Brain microvascular endothelial cell (primary cell): ENCODE data around the gene TBC1D22B.

Source experiments
- DNase-seq: peaks from one replicate; pipeline ENCODE4 v3.0.0-alpha.2; 2020
- H3K27ac ChIP-seq: fragments of 250-450 bp; sonication (Bioruptor Pico); 2 replicates; pipeline ENCODE4 v1.5.1; 2020; ENCODE audit warnings: mild to moderate bottlenecking, moderate library complexity
- H3K27me3 ChIP-seq: fragments of 250-450 bp; sonication (Bioruptor Pico); replicated peaks from 2 replicates; pipeline ENCODE4 v1.5.1; 2020; ENCODE audit warnings: mild to moderate bottlenecking
- H3K36me3 ChIP-seq: fragments of 250-450 bp; sonication (Bioruptor Pico); replicated peaks from 2 replicates; pipeline ENCODE4 v1.5.1; 2020; ENCODE audit warnings: mild to moderate bottlenecking
- H3K4me3 ChIP-seq: 2 replicates; pipeline ENCODE4 v1.5.1; 2011; ENCODE audit warnings: low read depth, mild to moderate bottlenecking, control low read depth, low read length, moderate library complexity
- in situ Hi-C: cut with HindIII; loops from 2 replicates; pipeline ENCODE4 v1.10.0; 2017; ENCODE audit warnings: low sequenced_read_pairs, low pct_ligation_motif_present
- TF ChIP-seq, protein P1 (sequence below): IDR thresholded peaks from 2 replicates; pipeline ENCODE4 v1.5.1; 2011; ENCODE audit warnings: low read depth, mild to moderate bottlenecking, moderate library complexity, low read length, control low read depth, inconsistent platforms; ENCODE audit errors: missing control alignments

TBC1D22B gene

DNA sequence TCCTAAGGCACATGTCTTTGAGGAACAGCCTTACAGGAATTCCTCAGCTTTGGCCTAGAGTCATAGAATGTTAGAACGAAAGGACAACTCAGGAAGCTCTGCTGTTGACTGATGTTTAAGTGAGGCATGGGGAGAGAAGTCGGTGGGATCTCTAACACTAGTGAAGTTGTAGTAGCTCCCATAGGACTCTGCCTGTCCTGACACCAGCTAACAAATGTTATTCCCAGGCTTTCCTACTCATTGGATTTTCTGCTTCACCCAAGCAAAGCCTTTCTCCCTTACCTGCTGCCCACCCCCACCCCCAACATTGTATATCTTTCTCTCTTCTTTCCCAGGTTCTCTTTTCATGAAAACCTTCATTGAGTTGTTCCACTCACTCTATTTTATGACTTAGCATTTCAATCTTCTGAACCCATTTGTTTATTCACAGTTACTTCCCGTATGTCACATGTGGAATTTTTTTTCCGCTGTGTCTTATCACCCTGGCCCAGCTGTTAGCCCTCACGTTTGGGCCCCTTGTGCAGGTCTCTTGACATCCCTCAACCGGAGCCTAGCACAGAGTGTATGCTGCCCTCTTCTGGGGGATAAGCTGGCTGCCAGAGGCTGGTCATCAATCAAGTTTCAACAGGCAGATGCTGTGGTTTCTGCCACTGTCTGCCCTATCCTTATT is 57.0 kb downstream of the TBC1D22B start:
- Histone ChIP-seq H3K4me3 (no peak overlapping the region), H3K27me3 (no peaks in the 10 kb centered on the region), H3K36me3 (peaks cover 46% of the 10 kb centered on the region), H3K27ac (no peak overlapping the region)
- TF ChIP-seq, protein P1, sequence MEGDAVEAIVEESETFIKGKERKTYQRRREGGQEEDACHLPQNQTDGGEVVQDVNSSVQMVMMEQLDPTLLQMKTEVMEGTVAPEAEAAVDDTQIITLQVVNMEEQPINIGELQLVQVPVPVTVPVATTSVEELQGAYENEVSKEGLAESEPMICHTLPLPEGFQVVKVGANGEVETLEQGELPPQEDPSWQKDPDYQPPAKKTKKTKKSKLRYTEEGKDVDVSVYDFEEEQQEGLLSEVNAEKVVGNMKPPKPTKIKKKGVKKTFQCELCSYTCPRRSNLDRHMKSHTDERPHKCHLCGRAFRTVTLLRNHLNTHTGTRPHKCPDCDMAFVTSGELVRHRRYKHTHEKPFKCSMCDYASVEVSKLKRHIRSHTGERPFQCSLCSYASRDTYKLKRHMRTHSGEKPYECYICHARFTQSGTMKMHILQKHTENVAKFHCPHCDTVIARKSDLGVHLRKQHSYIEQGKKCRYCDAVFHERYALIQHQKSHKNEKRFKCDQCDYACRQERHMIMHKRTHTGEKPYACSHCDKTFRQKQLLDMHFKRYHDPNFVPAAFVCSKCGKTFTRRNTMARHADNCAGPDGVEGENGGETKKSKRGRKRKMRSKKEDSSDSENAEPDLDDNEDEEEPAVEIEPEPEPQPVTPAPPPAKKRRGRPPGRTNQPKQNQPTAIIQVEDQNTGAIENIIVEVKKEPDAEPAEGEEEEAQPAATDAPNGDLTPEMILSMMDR = peak; percentile 87
- in situ Hi-C loops = no loop called here
- DNase-seq = peak; percentile 44

DNA sequence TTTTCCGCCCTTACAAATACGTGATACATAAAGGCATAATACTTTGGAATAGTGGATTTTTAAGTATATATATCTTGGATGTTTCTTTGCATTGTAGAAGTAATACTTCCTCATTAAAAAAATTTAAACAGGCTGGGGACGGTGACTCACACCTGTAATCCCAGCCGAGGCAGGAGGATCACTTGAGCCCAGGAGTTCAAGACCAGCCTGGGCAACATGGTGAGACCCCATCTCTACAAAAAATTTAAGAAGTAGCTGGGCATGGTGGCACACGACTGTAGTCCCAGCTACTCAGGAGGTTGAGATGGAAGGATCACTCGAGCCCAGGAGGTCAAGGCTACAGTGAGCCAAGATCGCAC is 57.6 kb downstream of the TBC1D22B start:
- in situ Hi-C loops = no loop called here

DNA sequence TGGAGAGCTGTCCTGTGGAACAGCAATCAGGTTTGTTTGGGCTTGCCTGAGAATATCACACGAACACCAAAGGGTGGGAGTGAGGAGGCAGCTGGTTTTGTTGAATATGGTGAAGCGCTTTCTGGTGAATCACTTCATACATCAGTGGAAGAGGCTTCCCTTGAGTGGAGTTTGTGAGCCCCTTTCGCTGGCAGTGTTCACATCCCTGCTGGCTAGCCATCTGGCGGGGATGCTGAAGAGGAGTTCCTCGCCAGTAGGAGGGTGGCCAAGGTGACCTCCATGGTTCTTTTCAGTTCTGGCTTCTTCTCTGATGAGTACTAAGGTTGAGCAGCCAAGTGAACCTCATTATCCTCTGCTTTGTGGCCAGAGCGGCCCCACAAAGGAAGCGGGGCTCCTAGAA is 58.5 kb downstream of the TBC1D22B start:
- TF ChIP-seq, protein P1 = no peak
- in situ Hi-C loops = no loop called here
- Histone ChIP-seq H3K27me3 (no peaks in the 10 kb centered on the region), H3K27ac (no peak overlapping the region), H3K4me3 (no peak overlapping the region), H3K36me3 (peaks cover 56% of the 10 kb centered on the region)
- no peak for DNase-seq

More for the DNA sequence above, 57.6 kb downstream of the TBC1D22B start:
- H3K27me3 ChIP-seq = no peaks in the 10 kb centered on the region
- TF ChIP-seq, protein P1 = no peak
- H3K36me3 ChIP-seq = peaks cover 52% of the 10 kb centered on the region
- no peak for DNase-seq
- no peak overlapping the region for H3K4me3 ChIP-seq
- H3K27ac ChIP-seq = no peak overlapping the region

DNA sequence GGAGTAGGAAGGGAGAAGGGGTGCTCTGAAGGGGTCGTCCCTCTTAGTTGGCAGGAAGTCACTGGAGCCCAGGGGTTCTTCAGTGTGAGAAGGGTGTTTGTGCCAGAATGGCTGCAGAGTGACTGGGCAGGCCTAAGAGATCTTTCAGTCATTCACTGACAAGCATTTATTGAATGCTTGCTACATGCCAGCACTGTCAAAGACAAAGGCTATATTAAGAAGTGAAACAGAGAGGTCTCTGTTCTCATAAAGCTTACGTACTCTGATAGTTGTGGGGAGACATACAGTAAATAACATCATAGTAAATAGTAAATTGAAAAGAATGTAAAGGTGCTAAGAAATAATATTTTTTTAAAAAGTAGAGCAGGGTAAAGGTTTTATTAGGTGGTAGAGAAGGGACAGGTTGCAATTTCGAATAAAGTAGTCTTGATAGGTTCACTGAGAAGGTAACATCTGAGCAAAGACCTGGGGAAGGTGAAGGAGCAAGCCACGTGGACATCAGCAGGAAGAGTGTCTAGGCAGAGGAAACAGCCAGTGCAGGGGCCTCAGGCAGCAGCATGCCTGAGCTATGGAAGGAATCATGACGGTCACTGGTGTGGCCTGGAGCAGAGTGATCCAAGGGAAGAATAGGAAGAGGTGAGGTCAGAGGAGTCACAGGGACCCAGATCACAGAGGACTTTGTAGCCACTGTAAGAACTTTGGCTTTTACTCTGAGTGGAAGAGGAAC is 59.9 kb downstream of the TBC1D22B start:
- Histone ChIP-seq H3K36me3 (peaks cover 65% of the 10 kb centered on the region), H3K27me3 (no peaks in the 10 kb centered on the region), H3K4me3 (no peak overlapping the region), H3K27ac (no peak overlapping the region)
- DNase-seq = no peak
- in situ Hi-C loops = no loop called here
- TF ChIP-seq, protein P1 = no peak

DNA sequence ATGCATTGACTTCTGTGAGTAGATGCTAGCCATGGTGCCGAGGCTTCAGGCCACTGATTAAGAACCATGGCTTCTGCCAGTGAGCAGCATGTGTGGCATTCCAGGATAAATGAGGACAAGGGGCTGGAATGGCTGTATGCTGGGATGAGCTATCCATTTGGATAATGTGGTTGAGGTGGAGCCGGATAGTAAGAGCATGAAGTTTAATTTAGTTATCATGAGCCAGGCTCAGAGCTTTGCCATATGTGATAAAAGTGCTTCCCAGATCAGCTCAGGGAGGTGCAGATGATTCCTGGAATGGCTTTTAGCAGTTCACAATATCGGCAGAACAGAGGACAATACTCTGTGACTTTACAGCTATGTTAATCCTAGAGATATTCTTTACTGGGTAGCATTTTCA is 61.6 kb downstream of the TBC1D22B start:
- no peak for DNase-seq
- TF ChIP-seq, protein P1 = no peak
- H3K4me3 ChIP-seq = no peak overlapping the region
- H3K36me3 ChIP-seq = peaks cover 62% of the 10 kb centered on the region
- in situ Hi-C loops = no loop called here
- no peaks in the 10 kb centered on the region for H3K27me3 ChIP-seq
- H3K27ac ChIP-seq = no peak overlapping the region
